CD4-positive, alpha-beta T cell (primary cell): ENCODE data around the gene PCK1. TPM values are rescaled to one million over a fixed set of nuclear protein-coding genes. Genes with fewer than 3 reads are reported as not detected.

Experiments used
- ATAC-seq: fragments of 200-7000 bp; cut with Tn5 transposase; one replicate; pipeline ENCODE4 v1.10.0; 2022; ENCODE audit warnings: mild to moderate bottlenecking; ENCODE audit not compliant: poor library complexity
- CTCF ChIA-PET: fragments of 350-600 bp; sonication (Branson Sonifier 250); formaldehyde crosslinking; loops from one replicate; lab custom pipeline; 2021; ENCODE audit warnings: antibody characterized with exemption, inconsistent platforms; lab: Charles Lee
- POLR2A ChIA-PET: fragments of 350-600 bp; sonication (Branson Sonifier 250); formaldehyde crosslinking; loops from one replicate; lab custom pipeline; 2021; ENCODE audit warnings: antibody characterized with exemption, inconsistent platforms; lab: Charles Lee
- DNase-seq, 14 experiments: peaks; one replicate each; pipeline ENCODE4 v3.0.0-alpha.2; 2013 to 2020; ENCODE audit warnings: mixed read lengths in 2 of 14
- H3K27ac ChIP-seq, 2 donors: one replicate each; pipeline versions ENCODE4 v1.5.1 to v1.7.0; 2013; ENCODE audit warnings: low read length in 2 of 2, low read depth in 1 of 2, mild to moderate bottlenecking in 1 of 2
- H3K27me3 ChIP-seq, 2 experiments: 1 replicate in 1 of 2; 2 replicates in 1 of 2; pipeline versions ENCODE4 v1.6.1 to v1.7.0; 2013; ENCODE audit warnings: low read length in 2 of 2, control low read depth in 1 of 2, mild to moderate bottlenecking in 1 of 2, moderate library complexity in 1 of 2; ENCODE audit not compliant: insufficient read depth in 2 of 2, control insufficient read depth in 1 of 2
- H3K36me3 ChIP-seq: one replicate; pipeline ENCODE4 v1.6.1; 2013; ENCODE audit warnings: low read length, control low read depth; ENCODE audit not compliant: insufficient read depth
- H3K4me1 ChIP-seq: one replicate; pipeline ENCODE4 v1.6.1; 2013; ENCODE audit warnings: low read length, control low read depth; ENCODE audit not compliant: insufficient read depth
- H3K4me3 ChIP-seq: one replicate; pipeline ENCODE4 v1.5.1; 2013; ENCODE audit warnings: mild to moderate bottlenecking, low read length, moderate library complexity
- H3K9me3 ChIP-seq, 2 experiments: 1 replicate in 1 of 2; 2 replicates in 1 of 2; pipeline versions ENCODE4 v1.6.1 to v1.7.0; 2013; ENCODE audit warnings: low read length in 2 of 2, mild to moderate bottlenecking in 2 of 2, control low read depth in 1 of 2, moderate library complexity in 1 of 2; ENCODE audit not compliant: control insufficient read depth in 1 of 2, insufficient read depth in 1 of 2
- H3K27ac Mint-ChIP-seq: one replicate; pipeline ENCODE4 v1.8.0; 2020; ENCODE audit warnings: mixed read lengths
- H3K27me3 Mint-ChIP-seq: one replicate; pipeline ENCODE4 v1.8.0; 2021; ENCODE audit warnings: mixed read lengths
- H3K36me3 Mint-ChIP-seq: one replicate; pipeline ENCODE4 v1.8.0; 2021; ENCODE audit warnings: low read depth, mixed read lengths
- H3K4me1 Mint-ChIP-seq: one replicate; pipeline ENCODE4 v1.8.0; 2021; ENCODE audit warnings: low read depth, mixed read lengths
- H3K4me3 Mint-ChIP-seq: one replicate; pipeline ENCODE4 v1.8.0; 2020; ENCODE audit warnings: mild to moderate bottlenecking, mixed read lengths
- H3K9me3 Mint-ChIP-seq: one replicate; pipeline ENCODE4 v1.8.0; 2020; ENCODE audit warnings: mixed read lengths
- CTCF ChIP-seq: fragments of 200-600 bp; IDR thresholded peaks from one replicate; pipeline ENCODE4 v1.8.0; 2022; ENCODE audit warnings: antibody characterized with exemption, mild to moderate bottlenecking
- intact Hi-C, 2 experiments: fragments of 100-400 bp; cut with DNase I in 1 of 2; cut with micrococcal nuclease in 1 of 2; formaldehyde crosslinking; loops; one replicate each; pipeline versions ENCODE4 v1.15.1 to v1.9.0; 2023 to 2025; cut with DNase I, micrococcal nuclease
- total RNA-seq, 174 experiments: library from RNA in 2 of 174; stranded (reverse) in 2 of 174; gene quantifications; one replicate each; pipeline ENCODE4 v1.2.3 and lab custom pipeline; 2021 to 2026

PCK1 gene
- total RNA-seq, 2 experiments from 2014 or later, result not detected

DNA sequence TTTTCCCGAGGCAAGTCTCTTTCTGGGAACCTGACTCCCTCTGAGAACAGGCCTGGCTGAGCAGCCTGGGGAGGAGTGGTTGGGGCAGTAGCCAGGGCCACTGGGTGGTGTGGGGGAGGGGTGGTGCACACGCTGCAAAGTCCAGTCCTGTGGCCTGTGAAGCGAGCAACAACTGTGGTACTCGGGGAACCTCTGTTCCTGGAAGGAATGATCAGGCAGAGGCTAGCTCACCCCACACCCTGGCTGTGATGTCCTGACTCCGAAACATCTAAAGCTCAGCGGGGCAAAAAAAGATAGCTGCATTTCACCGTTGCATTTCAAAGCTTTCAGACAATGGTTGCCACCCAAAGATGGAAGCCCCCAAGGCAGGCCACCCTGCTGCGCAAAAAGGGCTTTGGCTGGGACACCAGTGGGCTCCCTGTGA lies 25.5 kb downstream of the PCK1 start:
- H3K4me1 ChIP-seq, result peaks cover under 1% of the 10 kb centered on the region
- H3K27ac ChIP-seq, result no peak overlapping the region
- no peak overlapping the region for H3K4me3 Mint-ChIP-seq
- intact Hi-C loops, result no loop called here
- peaks cover 49% of the 10 kb centered on the region for H3K27me3 Mint-ChIP-seq
- H3K9me3 ChIP-seq, result peaks cover 9 to 19% of the 10 kb centered on the region in 2 experiments
- H3K27me3 ChIP-seq, result peaks cover 8% of the 10 kb centered on the region in 2 experiments
- no peaks in the 10 kb centered on the region for H3K36me3 ChIP-seq
- CTCF ChIA-PET, result no interaction called here
- no peak overlapping the region for H3K4me3 ChIP-seq
- no peaks in the 10 kb centered on the region for H3K4me1 Mint-ChIP-seq
- no peak for ATAC-seq
- no peak for DNase-seq
- POLR2A ChIA-PET, result no interaction called here
- TF ChIP-seq CTCF, result no peak
- no peak overlapping the region for H3K27ac Mint-ChIP-seq
- no peaks in the 10 kb centered on the region for H3K9me3 Mint-ChIP-seq
- H3K36me3 Mint-ChIP-seq, result no peaks in the 10 kb centered on the region

GRCh38 chr20:57586943-57587277 lies 26.0 kb downstream of the PCK1 start:
- TF ChIP-seq CTCF, result no peak
- peaks cover 44% of the 10 kb centered on the region for H3K27me3 Mint-ChIP-seq
- POLR2A ChIA-PET, result no interaction called here
- H3K27ac Mint-ChIP-seq, result no peak overlapping the region
- peaks cover 8% of the 10 kb centered on the region in 2 experiments for H3K27me3 ChIP-seq
- no peaks in the 10 kb centered on the region for H3K9me3 Mint-ChIP-seq
- no peaks in the 10 kb centered on the region for H3K4me1 Mint-ChIP-seq
- CTCF ChIA-PET, result no interaction called here
- H3K4me1 ChIP-seq, result no peaks in the 10 kb centered on the region
- no peaks in the 10 kb centered on the region for H3K36me3 ChIP-seq
- no peak overlapping the region for H3K27ac ChIP-seq
- ATAC-seq, result no peak
- no peak overlapping the region for H3K4me3 ChIP-seq
- intact Hi-C loops, result no loop called here
- no peak for DNase-seq
- H3K36me3 Mint-ChIP-seq, result no peaks in the 10 kb centered on the region
- H3K9me3 ChIP-seq, result peaks cover 9 to 19% of the 10 kb centered on the region in 2 experiments
- H3K4me3 Mint-ChIP-seq, result no peak overlapping the region

- no peak for TF ChIP-seq CTCF
- H3K9me3 Mint-ChIP-seq, result no peaks in the 10 kb centered on the region
- H3K4me3 Mint-ChIP-seq, result no peak overlapping the region
- Histone ChIP-seq H3K27me3 (peaks cover 8% of the 10 kb centered on the region in 2 experiments), H3K4me3 (no peak overlapping the region), H3K36me3 (no peaks in the 10 kb centered on the region), H3K27ac (no peak overlapping the region), H3K4me1 (no peaks in the 10 kb centered on the region), H3K9me3 (peaks cover 9 to 19% of the 10 kb centered on the region in 2 experiments)
- intact Hi-C loops, result no loop called here
- POLR2A ChIA-PET, result no interaction called here
- no peaks in the 10 kb centered on the region for H3K4me1 Mint-ChIP-seq
- no peaks in the 10 kb centered on the region for H3K36me3 Mint-ChIP-seq
- peaks cover 39% of the 10 kb centered on the region for H3K27me3 Mint-ChIP-seq
- CTCF ChIA-PET, result no interaction called here
- DNase-seq, result no peak
- no peak overlapping the region for H3K27ac Mint-ChIP-seq
- no peak for ATAC-seq
Measured at GRCh38 chr20:57587278-57587988, 26.5 kb downstream of the PCK1 start.
